Stimulated activated CD8-positive, alpha-beta memory T cell treated with anti-CD3 and anti-CD28 coated beads, Interleukin-4, amount 100 ng/mL, for 4 hours (primary cell): ENCODE measurements around the gene MPPED2.

Experiments
- DNase-seq, 2 donors: peaks; one replicate each; pipeline ENCODE4 v3.0.0-alpha.2; 2020; ENCODE audit warnings: low read depth in 2 of 2, low spot score in 1 of 2

Gene MPPED2

DNA sequence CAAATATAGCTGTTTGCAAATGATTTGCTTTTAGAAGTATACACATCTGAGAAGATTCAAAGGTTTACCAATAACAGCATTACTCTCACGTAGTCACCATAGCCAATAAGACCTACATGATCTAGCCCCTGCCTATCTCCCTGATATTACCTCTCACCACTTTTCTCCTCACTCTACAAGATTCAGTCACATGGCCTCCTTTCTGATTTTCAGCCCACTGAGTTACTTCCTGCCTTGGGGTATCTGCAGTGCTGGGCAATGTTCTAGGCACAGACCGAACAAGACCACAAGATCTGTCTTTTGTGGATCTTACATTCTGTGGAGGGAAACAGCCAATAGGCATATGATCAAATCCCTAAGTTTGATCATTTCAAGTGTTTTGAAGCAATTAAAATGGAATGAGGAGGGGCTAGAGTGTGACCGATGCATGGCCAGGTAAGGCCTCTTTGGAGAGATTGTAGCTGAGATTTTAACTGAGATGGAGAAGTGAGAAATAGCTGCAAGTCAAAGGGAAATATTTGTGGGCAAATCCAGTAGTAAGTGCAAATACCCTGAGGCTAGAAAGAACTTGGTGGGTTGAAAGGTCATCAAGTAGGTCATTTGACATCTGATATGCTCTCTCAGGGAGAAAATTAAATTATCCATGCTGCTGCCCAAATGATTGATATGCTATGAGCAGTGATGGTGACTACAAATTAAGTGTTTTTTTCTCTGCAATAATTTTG, 220.2 kb downstream of the MPPED2 start:
- DNase-seq, result no peak

DNA sequence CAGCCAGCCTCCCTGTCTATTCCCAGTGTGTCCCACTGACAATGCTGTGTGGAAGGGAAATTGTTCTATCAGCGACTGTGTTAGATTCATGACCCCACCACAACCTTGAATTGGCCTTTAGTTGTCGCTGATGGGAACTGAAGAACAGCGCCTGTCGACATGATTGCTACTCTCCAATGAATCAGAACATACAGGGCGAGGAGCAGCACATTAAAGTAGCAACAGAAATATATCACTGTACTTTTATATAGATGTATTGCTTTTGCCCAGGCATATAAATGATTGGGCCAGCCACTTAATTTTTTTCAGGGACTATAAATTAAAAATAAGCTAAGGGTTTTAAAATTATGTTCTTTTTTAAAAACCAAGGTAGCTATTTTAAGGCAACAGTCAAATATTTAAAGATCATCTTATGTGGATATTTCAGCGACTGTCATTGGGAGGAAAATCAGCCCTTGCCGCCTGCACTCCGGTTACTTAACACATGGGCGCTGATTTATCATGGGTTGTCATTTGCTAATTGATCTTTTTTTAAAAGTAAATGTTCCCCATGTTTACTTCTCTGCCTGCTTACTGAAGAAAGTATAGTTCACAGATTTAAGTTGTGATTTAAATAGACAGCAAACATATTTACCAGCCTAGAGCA, 221.2 kb downstream of the MPPED2 start:
- no peak for DNase-seq

DNA sequence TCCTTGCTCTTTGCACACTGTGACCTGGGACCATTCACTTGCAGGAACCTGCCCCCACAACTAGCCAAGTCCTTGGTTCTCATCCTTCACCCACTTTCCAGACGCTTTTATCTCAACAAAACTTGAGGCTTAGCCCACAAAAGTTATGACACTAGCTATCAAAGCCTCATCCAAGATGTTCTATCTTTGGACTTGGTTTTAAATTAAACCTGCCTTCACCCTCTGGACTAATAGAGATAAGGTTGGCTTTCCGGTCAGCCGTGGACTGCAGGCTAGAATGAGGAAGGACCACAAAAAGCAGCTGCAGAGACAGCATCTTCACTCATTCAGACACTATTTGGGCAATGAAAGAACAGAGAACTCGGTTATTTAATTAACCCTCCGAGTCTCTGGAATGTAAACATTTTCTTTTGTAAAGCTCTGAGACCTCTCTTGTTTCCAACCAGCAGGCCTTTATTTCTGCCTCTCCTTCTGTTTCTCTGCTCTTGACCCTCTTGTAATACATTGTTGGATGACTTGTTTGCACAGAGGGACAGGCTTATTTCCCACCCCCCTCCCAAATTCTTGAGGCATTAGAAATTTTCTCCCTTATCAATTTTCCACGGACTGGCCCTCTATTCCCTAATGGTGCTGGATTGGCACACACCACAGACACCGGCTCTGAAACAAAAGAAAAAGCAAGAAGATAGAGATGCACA, 221.9 kb downstream of the MPPED2 start:
- no peak for DNase-seq

DNA sequence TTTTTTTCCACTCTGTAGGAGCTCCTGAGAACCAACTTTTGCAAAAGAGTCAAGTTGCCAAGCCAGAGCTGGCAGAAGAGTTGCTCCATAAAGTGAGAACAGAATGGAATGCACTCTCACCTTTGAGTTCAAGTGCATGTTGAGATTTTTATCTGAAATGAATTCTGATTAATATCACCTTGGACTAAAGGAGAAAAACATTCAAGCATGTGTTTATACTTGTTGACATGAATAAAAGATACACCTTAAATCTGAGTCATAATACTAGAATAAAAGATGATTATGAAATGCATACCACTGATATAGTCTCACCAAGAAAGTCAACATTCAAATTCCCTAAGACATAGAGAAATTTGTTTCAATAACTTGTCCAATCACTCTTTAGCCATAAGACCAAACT, 225.4 kb downstream of the MPPED2 start:
- DNase-seq, result no peak
